GM19043 (cell line): ENCODE measurements around the gene SH3RF3.

Experiments used
- ATAC-seq: cut with Tn5 transposase; IDR thresholded peaks from one replicate; pipeline ENCODE4 v1.9.1; 2021; ENCODE audit warnings: low read depth; ENCODE audit not compliant: unreplicated experiment

The SH3RF3 gene

GRCh38 chr2:109128616-109129355 lies at the start of gene SH3RF3:
Gene SH3RF3, plus strand, starts transcription at chr2:109129205.
- no peak for ATAC-seq

- ATAC-seq, result no peak
Observed at GRCh38 chr2:109079590-109079989, 49.4 kb upstream of the SH3RF3 start.

- no peak for ATAC-seq
Observed at GRCh38 chr2:109080109-109080508, 48.9 kb upstream of the SH3RF3 start.

GRCh38 chr2:109080757-109081156 lies 48.2 kb upstream of the SH3RF3 start:
- ATAC-seq, result no peak

GRCh38 chr2:109081374-109081773 lies 47.6 kb upstream of the SH3RF3 start:
- ATAC-seq, result no peak

GRCh38 chr2:109083771-109084170 lies 45.2 kb upstream of the SH3RF3 start:
- ATAC-seq, result no peak

GRCh38 chr2:109084341-109084740 lies 44.7 kb upstream of the SH3RF3 start:
- ATAC-seq, result no peak

GRCh38 chr2:109085912-109086742 lies 42.9 kb upstream of the SH3RF3 start:
- no peak for ATAC-seq

- ATAC-seq, result no peak
Observed at GRCh38 chr2:109086743-109087020, 42.3 kb upstream of the SH3RF3 start.

GRCh38 chr2:109087055-109087663 lies 41.8 kb upstream of the SH3RF3 start:
- ATAC-seq, result no peak

- no peak for ATAC-seq
Observed at GRCh38 chr2:109089602-109090300, 39.3 kb upstream of the SH3RF3 start.

- ATAC-seq, result no peak
Observed at GRCh38 chr2:109091526-109091925, 37.5 kb upstream of the SH3RF3 start.

GRCh38 chr2:109094144-109094543 lies 34.9 kb upstream of the SH3RF3 start:
- no peak for ATAC-seq

GRCh38 chr2:109098251-109098920 lies 30.6 kb upstream of the SH3RF3 start:
- no peak for ATAC-seq

GRCh38 chr2:109098921-109099273 lies 30.1 kb upstream of the SH3RF3 start:
- ATAC-seq, result no peak

- no peak for ATAC-seq
Observed at GRCh38 chr2:109102588-109103233, 26.3 kb upstream of the SH3RF3 start.

GRCh38 chr2:109105113-109105512 lies 23.9 kb upstream of the SH3RF3 start:
- no peak for ATAC-seq

GRCh38 chr2:109108740-109109139 lies 20.3 kb upstream of the SH3RF3 start:
- no peak for ATAC-seq

- no peak for ATAC-seq
Observed at GRCh38 chr2:109109342-109109741, 19.7 kb upstream of the SH3RF3 start.

GRCh38 chr2:109110170-109110569 lies 18.8 kb upstream of the SH3RF3 start:
- ATAC-seq, result no peak
